ENCODE results near the gene ZC3H12D.

DNA sequence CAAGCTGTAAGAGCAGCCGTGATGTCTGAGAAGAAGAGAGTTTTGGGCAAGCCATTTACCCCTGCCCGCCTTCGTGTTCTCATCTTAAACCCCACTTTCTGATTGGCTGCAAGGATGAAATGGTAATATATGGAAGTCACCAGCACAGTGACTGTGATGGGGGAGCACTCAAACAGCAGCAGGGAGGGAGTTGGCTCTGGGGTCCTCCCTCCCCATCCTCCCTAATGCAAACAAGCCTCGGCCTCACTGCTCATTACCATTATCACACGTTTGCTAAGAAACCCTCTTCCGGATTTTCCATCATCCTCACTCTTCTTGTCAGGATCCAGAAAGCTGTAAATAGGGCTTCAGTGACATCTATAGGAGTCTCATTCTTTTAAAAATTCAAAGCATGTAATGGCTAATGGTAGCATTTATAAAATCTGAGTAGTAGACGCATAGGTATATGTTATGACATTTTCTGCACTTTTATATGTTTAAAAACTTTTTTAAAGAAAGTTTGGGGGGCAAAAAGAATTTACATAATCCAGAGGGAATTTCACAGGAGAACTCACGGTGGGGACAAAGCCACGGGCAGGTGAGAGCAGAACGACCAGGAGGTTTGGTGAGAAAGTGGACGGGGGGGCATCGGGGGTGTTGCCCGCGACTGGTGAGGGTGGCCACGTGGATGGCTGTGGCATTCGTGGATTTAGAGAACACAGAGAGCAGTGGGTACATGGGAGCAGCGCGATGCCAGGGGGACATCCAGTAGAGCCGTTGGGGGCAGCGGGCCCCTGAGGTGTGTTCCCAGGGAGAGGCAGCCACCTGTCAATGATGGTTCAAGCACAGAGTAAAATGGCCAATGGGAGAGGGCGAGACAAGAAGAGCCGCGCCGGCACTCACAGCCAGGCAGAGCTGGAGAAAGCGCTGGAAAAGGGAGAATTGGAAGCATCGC lies 55.1 kb downstream of the ZC3H12D start:
- TF ChIP-seq, protein P1, sequence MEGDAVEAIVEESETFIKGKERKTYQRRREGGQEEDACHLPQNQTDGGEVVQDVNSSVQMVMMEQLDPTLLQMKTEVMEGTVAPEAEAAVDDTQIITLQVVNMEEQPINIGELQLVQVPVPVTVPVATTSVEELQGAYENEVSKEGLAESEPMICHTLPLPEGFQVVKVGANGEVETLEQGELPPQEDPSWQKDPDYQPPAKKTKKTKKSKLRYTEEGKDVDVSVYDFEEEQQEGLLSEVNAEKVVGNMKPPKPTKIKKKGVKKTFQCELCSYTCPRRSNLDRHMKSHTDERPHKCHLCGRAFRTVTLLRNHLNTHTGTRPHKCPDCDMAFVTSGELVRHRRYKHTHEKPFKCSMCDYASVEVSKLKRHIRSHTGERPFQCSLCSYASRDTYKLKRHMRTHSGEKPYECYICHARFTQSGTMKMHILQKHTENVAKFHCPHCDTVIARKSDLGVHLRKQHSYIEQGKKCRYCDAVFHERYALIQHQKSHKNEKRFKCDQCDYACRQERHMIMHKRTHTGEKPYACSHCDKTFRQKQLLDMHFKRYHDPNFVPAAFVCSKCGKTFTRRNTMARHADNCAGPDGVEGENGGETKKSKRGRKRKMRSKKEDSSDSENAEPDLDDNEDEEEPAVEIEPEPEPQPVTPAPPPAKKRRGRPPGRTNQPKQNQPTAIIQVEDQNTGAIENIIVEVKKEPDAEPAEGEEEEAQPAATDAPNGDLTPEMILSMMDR (IDR thresholded peaks at IDR 0.05; ENCODE audit: borderline replicate concordance, extremely low read depth, low read length, poor library complexity, severe bottlenecking): no peak
- TF ChIP-seq EZH2 (IDR thresholded peaks at IDR 0.05; ENCODE audit: borderline replicate concordance, low read depth, low read length, severe bottlenecking): no peak
